Measurements from ENCODE around the gene SGIP1. TPM values are rescaled to one million over a fixed set of nuclear protein-coding genes. Genes with fewer than 3 reads are reported as not detected.
A peak's percentile ranks its signal among the peaks of the same experiment; 100 is the strongest.

Gene SGIP1
- polyA plus RNA-seq, 1 of the 3 experiments (the other 2 are of a cell fraction): 15.5 TPM

DNA sequence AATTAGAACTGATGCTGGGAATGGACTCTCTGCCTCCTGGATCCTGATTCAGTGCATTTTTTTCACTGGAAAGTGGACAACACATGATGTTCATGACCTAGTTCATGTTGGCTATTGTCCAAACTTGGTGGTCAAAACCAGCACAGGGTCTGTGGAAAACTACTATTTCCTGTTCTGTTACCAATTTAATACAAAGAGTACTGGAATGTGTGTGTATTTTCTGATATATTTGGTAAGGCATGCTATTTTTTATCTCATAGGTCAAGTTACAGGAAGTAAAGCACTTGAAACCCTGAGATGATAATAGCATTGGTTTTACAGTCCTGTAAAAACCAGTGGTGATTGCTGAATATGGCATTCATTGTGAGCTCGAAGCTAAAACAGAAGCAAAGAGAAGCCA lies 89.9 kb downstream of the SGIP1 start:
- CTCF ChIA-PET: interaction anchor here (0.7 kb wide), 1 partner anchor 87 kb away, joined by 3 read pairs; no protein-coding TSS in a partner anchor
- Histone ChIP-seq H3F3A (replicated peaks; ENCODE audit: insufficient read depth) (peaks cover 31% of the 10 kb centered on the region), H3K9ac (peak overlapping the region; percentile 48; the same call in 1 of the 2 replicates)

More for the DNA sequence above, 89.9 kb downstream of the SGIP1 start:
- Histone ChIP-seq H3K4me1 (ENCODE audit: control insufficient read depth in 1 of 2, insufficient read depth in 2 of 2, low read depth in 1 of 2, low read length in 1 of 2) (peaks cover 16 to 20% of the 10 kb centered on the region in 2 experiments), H3K36me3 (replicated peaks in 1 of 2; ENCODE audit: control insufficient read depth in 1 of 2, insufficient read depth in 2 of 2, low read length in 1 of 2) (peaks cover 12 to 24% of the 10 kb centered on the region in 2 experiments), H3K27ac (ENCODE audit: low read depth in 2 of 2, low read length in 1 of 2) (peak overlapping the region; percentile 85 to 96), H2AFZ (ENCODE audit: low read depth) (peak overlapping the region; percentile 25; the same call in 1 of the 2 replicates), H3K79me2 (ENCODE audit: insufficient read depth) (peaks cover 6% of the 10 kb centered on the region; the same call in 1 of the 2 replicates), H3K27me3 (ENCODE audit: insufficient read depth) (no peaks in the 10 kb centered on the region), H3K9me2 (no peaks in the 10 kb centered on the region), H3K9me3 (no peaks in the 10 kb centered on the region), H4K20me1 (ENCODE audit: insufficient read depth) (no peaks in the 10 kb centered on the region), H3K4me2 (peak overlapping the region; percentile 19; the same call in 1 of the 2 replicates), H3K4me3 (ENCODE audit: low read depth in 2 of 2, low read length in 1 of 2) (0 out of 4 replicates have a peak overlapping the region, but pooled peaks of 1 of the 2 experiments have one; percentile 0)
- POLR2A ChIA-PET: no interaction called here
- DNase-seq: no peak
- no peak for TF ChIP-seq MXI1 (IDR thresholded peaks at IDR 0.05; ENCODE audit: low read depth, low read length)
- TF ChIP-seq GATA2 (CRISPR knock-in tag; IDR thresholded peaks at IDR 0.05): no peak
- no peak for TF ChIP-seq NRF1 (IDR thresholded peaks at IDR 0.05; ENCODE audit: low read depth, low read length)
- TF ChIP-seq, protein P1, sequence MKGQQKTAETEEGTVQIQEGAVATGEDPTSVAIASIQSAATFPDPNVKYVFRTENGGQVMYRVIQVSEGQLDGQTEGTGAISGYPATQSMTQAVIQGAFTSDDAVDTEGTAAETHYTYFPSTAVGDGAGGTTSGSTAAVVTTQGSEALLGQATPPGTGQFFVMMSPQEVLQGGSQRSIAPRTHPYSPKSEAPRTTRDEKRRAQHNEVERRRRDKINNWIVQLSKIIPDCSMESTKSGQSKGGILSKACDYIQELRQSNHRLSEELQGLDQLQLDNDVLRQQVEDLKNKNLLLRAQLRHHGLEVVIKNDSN (IDR thresholded peaks at IDR 0.05; ENCODE audit: borderline replicate concordance, low read depth): no peak
- peak; percentile 57; the same call in 1 of the 2 replicates for TF ChIP-seq NFIC (IDR thresholded peaks at IDR 0.05; ENCODE audit: borderline replicate concordance)
- TF ChIP-seq SIN3A (IDR thresholded peaks at IDR 0.05; ENCODE audit: borderline replicate concordance, low read depth, low read length): no peak
- TF ChIP-seq FOXM1 (IDR thresholded peaks at IDR 0.05; ENCODE audit: low read depth): no peak
- TF ChIP-seq ELF1 (IDR thresholded peaks at IDR 0.05): peak; percentile 79; the same call in 1 of the 2 replicates
- peak; percentile 76 for TF ChIP-seq TCF12 (IDR thresholded peaks at IDR 0.05)
- TF ChIP-seq POLR2AphosphoS5 (IDR thresholded peaks at IDR 0.05; ENCODE audit: low read depth, low read length): no peak
- no peak for TF ChIP-seq YY1 (IDR thresholded peaks at IDR 0.05; ENCODE audit: low read depth)
- peak; percentile 45; the same call in 1 of the 2 replicates for TF ChIP-seq JUND (IDR thresholded peaks at IDR 0.05)
- no peak for TF ChIP-seq SMC3 (IDR thresholded peaks at IDR 0.05; ENCODE audit: low read depth, low read length)
- TF ChIP-seq MEF2A (IDR thresholded peaks at IDR 0.05; ENCODE audit: borderline replicate concordance, low read depth): peak; percentile 71
- TF ChIP-seq TEAD4 (IDR thresholded peaks at IDR 0.05; ENCODE audit: borderline replicate concordance, insufficient read depth): 0 out of 2 replicates have a peak, but pooled peaks have one; percentile 22
- TF ChIP-seq, protein P2, sequence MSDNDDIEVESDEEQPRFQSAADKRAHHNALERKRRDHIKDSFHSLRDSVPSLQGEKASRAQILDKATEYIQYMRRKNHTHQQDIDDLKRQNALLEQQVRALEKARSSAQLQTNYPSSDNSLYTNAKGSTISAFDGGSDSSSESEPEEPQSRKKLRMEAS (IDR thresholded peaks at IDR 0.05; ENCODE audit: low read depth): no peak
- TF ChIP-seq FOSL2 (IDR thresholded peaks at IDR 0.05; ENCODE audit: borderline replicate concordance, low read depth): peak; percentile 12; the same call in 1 of the 2 replicates
- TF ChIP-seq EZH2phosphoT487 (IDR thresholded peaks at IDR 0.05; ENCODE audit: borderline replicate concordance, low read depth): no peak
- TF ChIP-seq, protein P3, sequence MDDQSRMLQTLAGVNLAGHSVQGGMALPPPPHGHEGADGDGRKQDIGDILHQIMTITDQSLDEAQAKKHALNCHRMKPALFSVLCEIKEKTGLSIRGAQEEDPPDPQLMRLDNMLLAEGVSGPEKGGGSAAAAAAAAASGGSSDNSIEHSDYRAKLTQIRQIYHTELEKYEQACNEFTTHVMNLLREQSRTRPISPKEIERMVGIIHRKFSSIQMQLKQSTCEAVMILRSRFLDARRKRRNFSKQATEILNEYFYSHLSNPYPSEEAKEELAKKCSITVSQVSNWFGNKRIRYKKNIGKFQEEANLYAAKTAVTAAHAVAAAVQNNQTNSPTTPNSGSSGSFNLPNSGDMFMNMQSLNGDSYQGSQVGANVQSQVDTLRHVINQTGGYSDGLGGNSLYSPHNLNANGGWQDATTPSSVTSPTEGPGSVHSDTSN (IDR thresholded peaks at IDR 0.05): peak; percentile 23; the same call in 1 of the 2 replicates
- peak; percentile 29 to 60; a peak in 2 of 4 replicates for TF ChIP-seq EP300 (IDR thresholded peaks at IDR 0.05; ENCODE audit: borderline replicate concordance in 1 of 2, low read depth in 1 of 2, low read length in 1 of 2)
- TF ChIP-seq, protein P4, sequence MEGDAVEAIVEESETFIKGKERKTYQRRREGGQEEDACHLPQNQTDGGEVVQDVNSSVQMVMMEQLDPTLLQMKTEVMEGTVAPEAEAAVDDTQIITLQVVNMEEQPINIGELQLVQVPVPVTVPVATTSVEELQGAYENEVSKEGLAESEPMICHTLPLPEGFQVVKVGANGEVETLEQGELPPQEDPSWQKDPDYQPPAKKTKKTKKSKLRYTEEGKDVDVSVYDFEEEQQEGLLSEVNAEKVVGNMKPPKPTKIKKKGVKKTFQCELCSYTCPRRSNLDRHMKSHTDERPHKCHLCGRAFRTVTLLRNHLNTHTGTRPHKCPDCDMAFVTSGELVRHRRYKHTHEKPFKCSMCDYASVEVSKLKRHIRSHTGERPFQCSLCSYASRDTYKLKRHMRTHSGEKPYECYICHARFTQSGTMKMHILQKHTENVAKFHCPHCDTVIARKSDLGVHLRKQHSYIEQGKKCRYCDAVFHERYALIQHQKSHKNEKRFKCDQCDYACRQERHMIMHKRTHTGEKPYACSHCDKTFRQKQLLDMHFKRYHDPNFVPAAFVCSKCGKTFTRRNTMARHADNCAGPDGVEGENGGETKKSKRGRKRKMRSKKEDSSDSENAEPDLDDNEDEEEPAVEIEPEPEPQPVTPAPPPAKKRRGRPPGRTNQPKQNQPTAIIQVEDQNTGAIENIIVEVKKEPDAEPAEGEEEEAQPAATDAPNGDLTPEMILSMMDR (IDR thresholded peaks at IDR 0.05): no peak
- WGBS (ENCODE audit: low lambda C conversion rate): 36% methylated on average over 1 of the region's 1 CpG

Data from SK-N-SH (cell line).